Stimulated activated CD8-positive, alpha-beta memory T cell treated with anti-CD3 and anti-CD28 coated beads, Interleukin-15, amount 100 ng/mL, for 4 hours (primary cell): ENCODE data around the gene PRKCE.

Experiments
- DNase-seq, 2 donors: peaks; one replicate each; pipeline ENCODE4 v3.0.0-alpha.2; 2020; ENCODE audit warnings: low read depth in 2 of 2

Gene PRKCE

GRCh38 chr2:45780541-45781463, 129.3 kb downstream of the PRKCE start:
- no peak for DNase-seq

GRCh38 chr2:45781464-45781811, 130.0 kb downstream of the PRKCE start:
- no peak for DNase-seq

GRCh38 chr2:45782436-45782835, 131.0 kb downstream of the PRKCE start:
- no peak for DNase-seq

- no peak for DNase-seq
Measured at GRCh38 chr2:45782986-45783385, 131.5 kb downstream of the PRKCE start.

- no peak for DNase-seq
Measured at GRCh38 chr2:45786030-45786835, 134.8 kb downstream of the PRKCE start.

GRCh38 chr2:45786836-45787357, 135.4 kb downstream of the PRKCE start:
- DNase-seq, result no peak

GRCh38 chr2:45788401-45788800, 136.9 kb downstream of the PRKCE start:
- no peak for DNase-seq

- no peak for DNase-seq
Measured at GRCh38 chr2:45789317-45789716, 137.8 kb downstream of the PRKCE start.

- DNase-seq, result no peak
Measured at GRCh38 chr2:45789961-45790723, 138.7 kb downstream of the PRKCE start.

GRCh38 chr2:45793305-45793962, 142.0 kb downstream of the PRKCE start:
- no peak for DNase-seq

GRCh38 chr2:45794134-45794617, 142.7 kb downstream of the PRKCE start:
- DNase-seq, result no peak

- no peak for DNase-seq
Measured at GRCh38 chr2:45796500-45796899, 145.0 kb downstream of the PRKCE start.

- no peak for DNase-seq
Measured at GRCh38 chr2:45797451-45798230, 146.2 kb downstream of the PRKCE start.

- DNase-seq, result no peak
Measured at GRCh38 chr2:45799679-45800381, 148.4 kb downstream of the PRKCE start.

GRCh38 chr2:45802499-45803138, 151.1 kb downstream of the PRKCE start:
- DNase-seq, result no peak

- no peak for DNase-seq
Measured at GRCh38 chr2:45804987-45805755, 153.7 kb downstream of the PRKCE start.

GRCh38 chr2:45806563-45807358, 155.3 kb downstream of the PRKCE start:
- no peak for DNase-seq
